ENCODE data around the gene PRRX2.

The PRRX2 gene

GRCh38 chr9:129709438-129710168, 44.2 kb downstream of the PRRX2 start:
- DNase-seq (ENCODE audit: low read depth) = no peak

GRCh38 chr9:129710169-129710453, 44.7 kb downstream of the PRRX2 start:
- no peak for DNase-seq (ENCODE audit: low read depth)

- DNase-seq (ENCODE audit: low read depth) = no peak
These were observed 47.4 kb downstream of the PRRX2 start for GRCh38 chr9:129712634-129713401.

- no peak for DNase-seq (ENCODE audit: low read depth)
These were observed 47.9 kb downstream of the PRRX2 start for GRCh38 chr9:129713402-129713679.

GRCh38 chr9:129714511-129715061, 49.1 kb downstream of the PRRX2 start:
- no peak for DNase-seq (ENCODE audit: low read depth)

GRCh38 chr9:129716091-129716490, 50.6 kb downstream of the PRRX2 start:
- DNase-seq (ENCODE audit: low read depth) = no peak

GRCh38 chr9:129717991-129718390, 52.5 kb downstream of the PRRX2 start:
- DNase-seq (ENCODE audit: low read depth) = no peak

GRCh38 chr9:129718647-129719046, 53.2 kb downstream of the PRRX2 start:
- no peak for DNase-seq (ENCODE audit: low read depth)

- DNase-seq (ENCODE audit: low read depth) = no peak
These were observed 53.7 kb downstream of the PRRX2 start for GRCh38 chr9:129719135-129719534.

- DNase-seq (ENCODE audit: low read depth) = no peak
These were observed 54.9 kb downstream of the PRRX2 start for GRCh38 chr9:129720181-129720864.

- no peak for DNase-seq (ENCODE audit: low read depth)
These were observed 55.6 kb downstream of the PRRX2 start for GRCh38 chr9:129720865-129721545.

GRCh38 chr9:129722913-129723312, 57.5 kb downstream of the PRRX2 start:
- DNase-seq (ENCODE audit: low read depth) = no peak

GRCh38 chr9:129724456-129725190, 59.2 kb downstream of the PRRX2 start:
- no peak for DNase-seq (ENCODE audit: low read depth)

- no peak for DNase-seq (ENCODE audit: low read depth)
These were observed 60.4 kb downstream of the PRRX2 start for GRCh38 chr9:129725795-129726251.

GRCh38 chr9:129726322-129727160, 61.1 kb downstream of the PRRX2 start:
- peak; percentile 38 for DNase-seq (ENCODE audit: low read depth)

GRCh38 chr9:129728744-129729143, 63.3 kb downstream of the PRRX2 start:
- no peak for DNase-seq (ENCODE audit: low read depth)

- no peak for DNase-seq (ENCODE audit: low read depth)
These were observed 66.1 kb downstream of the PRRX2 start for GRCh38 chr9:129731477-129732085.

- no peak for DNase-seq (ENCODE audit: low read depth)
These were observed 66.7 kb downstream of the PRRX2 start for GRCh38 chr9:129732100-129732499.

GRCh38 chr9:129732946-129733631, 67.6 kb downstream of the PRRX2 start:
- DNase-seq (ENCODE audit: low read depth) = no peak

GRCh38 chr9:129733632-129733953, 68.1 kb downstream of the PRRX2 start:
- no peak for DNase-seq (ENCODE audit: low read depth)

Data from stimulated activated CD8-positive, alpha-beta memory T cell treated with anti-CD3 and anti-CD28 coated beads, Interleukin-7, amount 100 ng/mL, for 24 hours (primary cell).